HG02763 (cell line): ENCODE results near the gene SRSF4.
"Not testable (repeated sequence)": the region's sequence is repeated elsewhere in the genome, so short reads cannot be mapped to it uniquely, and the experiment has no call there.

Experiments
- ATAC-seq: cut with Tn5 transposase; IDR thresholded peaks from one replicate; pipeline ENCODE4 v1.9.1; 2021; ENCODE audit warnings: mild to moderate bottlenecking, moderate library complexity; ENCODE audit not compliant: unreplicated experiment

SRSF4 gene

GRCh38 chr1:29126198-29126597 is 55.5 kb downstream of the SRSF4 start:
- ATAC-seq: no peak

- no peak for ATAC-seq
These were observed 55.9 kb downstream of the SRSF4 start for GRCh38 chr1:29125788-29126187.

- ATAC-seq: no peak
These were observed 56.5 kb downstream of the SRSF4 start for GRCh38 chr1:29125237-29125641.

GRCh38 chr1:29124366-29125236 is 57.1 kb downstream of the SRSF4 start:
- ATAC-seq: no peak

GRCh38 chr1:29123887-29124365 is 57.8 kb downstream of the SRSF4 start, which contains the start of gene TMEM200B:
TMEM200B (minus strand) TSS chr1:29123903; CDS start chr1:29121828, 2,075 bp downstream.
- ATAC-seq: no peak

GRCh38 chr1:29123053-29123886 is 58.4 kb downstream of the SRSF4 start:
- ATAC-seq: no peak

- ATAC-seq: no peak
These were observed 59.0 kb downstream of the SRSF4 start for GRCh38 chr1:29122682-29123052.

- ATAC-seq: no peak
These were observed 59.6 kb downstream of the SRSF4 start for GRCh38 chr1:29121936-29122681.

GRCh38 chr1:29121516-29121935 is 60.2 kb downstream of the SRSF4 start:
- ATAC-seq: no peak

GRCh38 chr1:29120947-29121485 is 60.7 kb downstream of the SRSF4 start:
- no peak for ATAC-seq

GRCh38 chr1:29120367-29120766 is 61.3 kb downstream of the SRSF4 start:
- no peak for ATAC-seq

- ATAC-seq: no peak
These were observed 62.4 kb downstream of the SRSF4 start for GRCh38 chr1:29119121-29119929.

GRCh38 chr1:29117381-29117780 is 64.3 kb downstream of the SRSF4 start:
- no peak for ATAC-seq

GRCh38 chr1:29114654-29115053 is 67.0 kb downstream of the SRSF4 start:
- no peak for ATAC-seq

GRCh38 chr1:29113413-29114117 is 68.1 kb downstream of the SRSF4 start:
- ATAC-seq: no peak

- ATAC-seq: no peak
These were observed 68.8 kb downstream of the SRSF4 start for GRCh38 chr1:29112705-29113412.

GRCh38 chr1:29108041-29108440 is 73.7 kb downstream of the SRSF4 start:
- ATAC-seq: not testable (repeated sequence)

- no peak for ATAC-seq
These were observed 75.9 kb downstream of the SRSF4 start for GRCh38 chr1:29105822-29106221.

- no peak for ATAC-seq
These were observed 81.2 kb downstream of the SRSF4 start for GRCh38 chr1:29100487-29100886.
